ENCODE data around the gene INAFM2.
A peak's percentile ranks its signal among the peaks of the same experiment; 100 is the strongest.

Gene INAFM2

GRCh38 chr15:40343512-40343911, 20.0 kb downstream of the INAFM2 start:
- no peak for DNase-seq (ENCODE audit: low read depth in 2 of 2)

- DNase-seq (ENCODE audit: low read depth in 2 of 2): no peak
These were observed 20.7 kb downstream of the INAFM2 start for GRCh38 chr15:40344217-40344616.

GRCh38 chr15:40344631-40345120, 21.2 kb downstream of the INAFM2 start:
- DNase-seq (ENCODE audit: low read depth in 2 of 2): peak; percentile 36 to 45

- DNase-seq (ENCODE audit: low read depth in 2 of 2): no peak
These were observed 21.9 kb downstream of the INAFM2 start for GRCh38 chr15:40345225-40345866.

- DNase-seq (ENCODE audit: low read depth in 2 of 2): no peak
These were observed 22.5 kb downstream of the INAFM2 start for GRCh38 chr15:40345867-40346578.

- no peak for DNase-seq (ENCODE audit: low read depth in 2 of 2)
These were observed 23.4 kb downstream of the INAFM2 start for GRCh38 chr15:40346579-40347558.

GRCh38 chr15:40347559-40348473, 24.3 kb downstream of the INAFM2 start:
- no peak for DNase-seq (ENCODE audit: low read depth in 2 of 2)

- no peak for DNase-seq (ENCODE audit: low read depth in 2 of 2)
These were observed 25.0 kb downstream of the INAFM2 start for GRCh38 chr15:40348474-40348870.

GRCh38 chr15:40349163-40349562, 25.7 kb downstream of the INAFM2 start:
- DNase-seq (ENCODE audit: low read depth in 2 of 2): no peak

GRCh38 chr15:40352281-40352901, 28.9 kb downstream of the INAFM2 start:
- no peak for DNase-seq (ENCODE audit: low read depth in 2 of 2)

GRCh38 chr15:40353697-40354096, 30.2 kb downstream of the INAFM2 start:
- DNase-seq (ENCODE audit: low read depth in 2 of 2): no peak

GRCh38 chr15:40354408-40355171, 31.1 kb downstream of the INAFM2 start:
- DNase-seq (ENCODE audit: low read depth in 2 of 2): no peak

- DNase-seq (ENCODE audit: low read depth in 2 of 2): no peak
These were observed 32.6 kb downstream of the INAFM2 start for GRCh38 chr15:40355976-40356585.

- no peak for DNase-seq (ENCODE audit: low read depth in 2 of 2)
These were observed 33.8 kb downstream of the INAFM2 start for GRCh38 chr15:40357246-40357645.

GRCh38 chr15:40357723-40358470, 34.4 kb downstream of the INAFM2 start, which contains the start of gene DISP2:
TSS of gene DISP2 (plus strand) at chr15:40358219. CDS start at chr15:40358322, 103 bp downstream.
- peak; percentile 70 to 81 for DNase-seq (ENCODE audit: low read depth in 2 of 2)

GRCh38 chr15:40358471-40359353, 35.2 kb downstream of the INAFM2 start:
- DNase-seq (ENCODE audit: low read depth in 2 of 2): peak in 1 of 2 donors; percentile 16

- DNase-seq (ENCODE audit: low read depth in 2 of 2): no peak
These were observed 36.5 kb downstream of the INAFM2 start for GRCh38 chr15:40360015-40360414.

All from stimulated activated CD8-positive, alpha-beta memory T cell treated with anti-CD3 and anti-CD28 coated beads, Interleukin-2, amount 100 ng/mL, for 1 hour (primary cell).